Coronary artery (tissue), 2 donors: ENCODE data around the gene C1QL3.

ENCODE experiments used
- DNase-seq: peaks from one replicate; pipeline ENCODE4 v3.0.0-alpha.2; 2017; ENCODE audit warnings: low spot score
- H3K27ac ChIP-seq, 2 donors: fragments of 200-600 bp; sonication (generic); one replicate each; pipeline ENCODE4 v1.5.1; 2016 to 2019
- H3K4me3 ChIP-seq: fragments of 200-600 bp; sonication (generic); 2 replicates; pipeline ENCODE4 v1.5.1; 2016; ENCODE audit warnings: mild to moderate bottlenecking, moderate library complexity
- TF ChIP-seq, protein P1 (sequence below): fragments of 200-600 bp; sonication (generic); IDR thresholded peaks from one replicate; pipeline ENCODE4 v1.5.1; 2019; ENCODE audit warnings: antibody characterized with exemption

C1QL3 gene

GRCh38 chr10:16521311-16522016 lies at the start of gene C1QL3:
Gene C1QL3 (minus strand): TSS chr10:16521879. CDS start chr10:16521065, 814 bp downstream.
- TF ChIP-seq, protein P1, sequence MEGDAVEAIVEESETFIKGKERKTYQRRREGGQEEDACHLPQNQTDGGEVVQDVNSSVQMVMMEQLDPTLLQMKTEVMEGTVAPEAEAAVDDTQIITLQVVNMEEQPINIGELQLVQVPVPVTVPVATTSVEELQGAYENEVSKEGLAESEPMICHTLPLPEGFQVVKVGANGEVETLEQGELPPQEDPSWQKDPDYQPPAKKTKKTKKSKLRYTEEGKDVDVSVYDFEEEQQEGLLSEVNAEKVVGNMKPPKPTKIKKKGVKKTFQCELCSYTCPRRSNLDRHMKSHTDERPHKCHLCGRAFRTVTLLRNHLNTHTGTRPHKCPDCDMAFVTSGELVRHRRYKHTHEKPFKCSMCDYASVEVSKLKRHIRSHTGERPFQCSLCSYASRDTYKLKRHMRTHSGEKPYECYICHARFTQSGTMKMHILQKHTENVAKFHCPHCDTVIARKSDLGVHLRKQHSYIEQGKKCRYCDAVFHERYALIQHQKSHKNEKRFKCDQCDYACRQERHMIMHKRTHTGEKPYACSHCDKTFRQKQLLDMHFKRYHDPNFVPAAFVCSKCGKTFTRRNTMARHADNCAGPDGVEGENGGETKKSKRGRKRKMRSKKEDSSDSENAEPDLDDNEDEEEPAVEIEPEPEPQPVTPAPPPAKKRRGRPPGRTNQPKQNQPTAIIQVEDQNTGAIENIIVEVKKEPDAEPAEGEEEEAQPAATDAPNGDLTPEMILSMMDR = no peak
- H3K4me3 ChIP-seq = peak within 1 kb of the TSS; percentile 79
- DNase-seq = no peak
- no peak within 1 kb of the TSS for H3K27ac ChIP-seq

GRCh38 chr10:16570731-16571130 lies 49.1 kb upstream of the C1QL3 start:
- TF ChIP-seq, protein P1 = no peak
- Histone ChIP-seq H3K4me3 (no peak overlapping the region), H3K27ac (no peak overlapping the region)
- DNase-seq = no peak

DNA sequence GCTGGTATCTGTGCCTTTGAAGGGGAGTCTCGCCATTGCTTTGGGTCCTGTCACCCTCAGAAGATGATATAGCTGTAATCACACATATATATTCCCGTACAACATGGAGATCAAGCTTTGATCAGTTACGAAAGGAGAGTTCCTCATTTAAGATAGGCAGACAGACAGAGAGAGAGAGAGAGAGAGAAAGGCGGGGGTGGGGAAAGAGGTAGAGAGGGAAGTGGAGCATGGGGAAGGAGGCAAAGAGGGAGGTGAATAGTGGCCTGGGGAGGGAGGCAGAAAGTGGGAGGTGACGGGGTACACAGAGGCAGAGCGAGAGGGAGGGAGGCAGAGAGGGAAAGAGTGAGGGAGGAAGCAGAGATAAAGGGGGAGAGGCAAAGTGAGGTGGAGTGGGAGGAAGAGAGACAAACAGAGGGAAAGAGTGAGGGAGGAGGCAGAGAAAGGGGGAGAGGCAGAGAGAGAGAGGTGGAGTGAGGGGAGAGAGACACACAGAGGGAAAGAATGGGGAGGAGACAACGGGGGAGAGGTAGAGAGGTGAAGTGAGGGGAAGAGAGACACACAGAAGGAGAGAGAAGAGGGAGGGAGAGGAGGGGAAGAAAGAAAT lies 44.6 kb upstream of the C1QL3 start:
- TF ChIP-seq, protein P1 = no peak
- Histone ChIP-seq H3K27ac (no peak overlapping the region), H3K4me3 (no peak overlapping the region)
- DNase-seq = no peak

DNA sequence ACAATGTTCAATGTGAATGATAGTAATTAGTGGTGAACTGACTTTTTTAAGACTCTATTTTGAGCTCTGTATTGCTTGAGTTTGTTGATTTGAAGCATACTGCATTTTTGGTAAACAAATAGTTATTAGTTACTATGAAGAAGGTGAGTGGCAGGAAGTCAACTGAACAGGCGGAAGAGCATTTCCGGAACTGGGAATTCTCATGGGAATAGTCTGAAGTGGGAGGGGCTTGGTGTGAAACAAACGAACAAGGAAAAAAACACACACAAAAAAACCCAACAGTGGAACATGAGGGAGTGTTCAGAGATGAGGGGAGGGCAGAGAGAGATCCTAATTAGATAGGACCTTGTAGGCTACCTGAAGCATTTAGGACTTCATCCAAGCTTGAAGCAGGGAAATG lies 43.9 kb upstream of the C1QL3 start:
- no peak overlapping the region for H3K27ac ChIP-seq
- DNase-seq = no peak
- no peak overlapping the region for H3K4me3 ChIP-seq
- TF ChIP-seq, protein P1 = no peak

DNA sequence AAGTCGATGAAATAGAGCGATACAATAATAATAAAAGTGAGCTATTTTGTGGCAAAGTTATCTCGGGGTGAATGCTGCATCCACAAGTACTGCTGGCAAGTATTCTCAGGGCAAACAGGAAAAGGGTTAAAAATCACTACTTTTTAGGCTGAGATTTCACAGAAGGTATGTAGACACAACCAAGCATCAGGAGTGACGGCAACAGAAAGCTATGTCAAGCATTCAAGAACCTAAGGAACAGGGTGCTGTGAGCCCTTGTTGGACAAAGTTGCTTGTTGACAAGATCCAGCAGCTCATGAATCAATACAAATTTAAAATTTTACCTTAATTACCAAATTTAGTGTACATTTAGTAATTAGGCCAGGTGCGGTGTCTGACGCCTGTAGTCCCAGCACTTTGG lies 41.2 kb upstream of the C1QL3 start:
- no peak overlapping the region for H3K4me3 ChIP-seq
- TF ChIP-seq, protein P1 = no peak
- DNase-seq = no peak
- no peak overlapping the region for H3K27ac ChIP-seq

- TF ChIP-seq, protein P1 = no peak
- no peak overlapping the region for H3K4me3 ChIP-seq
- no peak overlapping the region for H3K27ac ChIP-seq
- no peak for DNase-seq
Observed at GRCh38 chr10:16559236-16559773, 37.6 kb upstream of the C1QL3 start.

GRCh38 chr10:16547973-16548372 lies 26.3 kb upstream of the C1QL3 start:
- no peak for DNase-seq
- no peak overlapping the region for H3K27ac ChIP-seq
- TF ChIP-seq, protein P1 = no peak
- H3K4me3 ChIP-seq = no peak overlapping the region
